Midbrain (tissue), 1 donor: ENCODE results near the gene VILL.
A peak's percentile ranks its signal among the peaks of the same experiment; 100 is the strongest.
"Not testable (repeated sequence)": the region's sequence is repeated elsewhere in the genome, so short reads cannot be mapped to it uniquely, and the experiment has no call there.

Experiments used
- DNase-seq: peaks from one replicate; lab custom pipeline; 2025; lab: John Stamatoyannopoulos, UW

The VILL gene

GRCh38 chr3:38036286-38036685, 45.7 kb downstream of the VILL start:
- DNase-seq: no peak

GRCh38 chr3:38036906-38037305, 46.3 kb downstream of the VILL start:
- DNase-seq: no peak

GRCh38 chr3:38038447-38038911, 47.9 kb downstream of the VILL start:
- DNase-seq: no peak

- DNase-seq: no peak
Observed at GRCh38 chr3:38039101-38039898, 48.7 kb downstream of the VILL start, which contains the start of gene DLEC1. TSS of gene DLEC1 (plus strand) at chr3:38039208. CDS start at chr3:38039226, 18 bp downstream.

- DNase-seq: peak; percentile 61
Observed at GRCh38 chr3:38039899-38040261, 49.3 kb downstream of the VILL start.

- DNase-seq: no peak
Observed at GRCh38 chr3:38040401-38040800, 49.8 kb downstream of the VILL start.

GRCh38 chr3:38043486-38043885, 52.9 kb downstream of the VILL start:
- DNase-seq: no peak

GRCh38 chr3:38046027-38046426, 55.4 kb downstream of the VILL start:
- DNase-seq: no peak

GRCh38 chr3:38046821-38047220, 56.2 kb downstream of the VILL start:
- DNase-seq: no peak

GRCh38 chr3:38047896-38048295, 57.3 kb downstream of the VILL start:
- DNase-seq: no peak

- DNase-seq: no peak
Observed at GRCh38 chr3:38049358-38050126, 59.0 kb downstream of the VILL start.

GRCh38 chr3:38051131-38051530, 60.5 kb downstream of the VILL start:
- no peak for DNase-seq

GRCh38 chr3:38053286-38053685, 62.7 kb downstream of the VILL start:
- DNase-seq: not testable (repeated sequence)

- DNase-seq: not testable (repeated sequence)
Observed at GRCh38 chr3:38053813-38054498, 63.4 kb downstream of the VILL start.

GRCh38 chr3:38054499-38055001, 64.0 kb downstream of the VILL start:
- no peak for DNase-seq
